Keratinocyte (primary cell): ENCODE data around the gene EBF3.

Experiments used
- EZH2 ChIP-seq: IDR thresholded peaks from one replicate; pipeline ENCODE4 v1.6.1; 2012; ENCODE audit warnings: inconsistent platforms, mild to moderate bottlenecking, low read length, moderate library complexity
- TF ChIP-seq, protein P1 (sequence below), 3 experiments: IDR thresholded peaks in 1 of 3; conservative IDR thresholded peaks in 1 of 3; optimal IDR thresholded peaks in 1 of 3; 2 replicates in 2 of 3; 3 replicates in 1 of 3; pipeline versions ENCODE3 to v1.5.1; 2011; ENCODE audit warnings: low read length in 3 of 3, mild to moderate bottlenecking in 3 of 3, moderate library complexity in 2 of 3, control low read depth in 1 of 3, inconsistent platforms in 1 of 3; ENCODE audit not compliant: insufficient read depth in 2 of 3; ENCODE audit errors: extremely low read depth in 1 of 3

DNA sequence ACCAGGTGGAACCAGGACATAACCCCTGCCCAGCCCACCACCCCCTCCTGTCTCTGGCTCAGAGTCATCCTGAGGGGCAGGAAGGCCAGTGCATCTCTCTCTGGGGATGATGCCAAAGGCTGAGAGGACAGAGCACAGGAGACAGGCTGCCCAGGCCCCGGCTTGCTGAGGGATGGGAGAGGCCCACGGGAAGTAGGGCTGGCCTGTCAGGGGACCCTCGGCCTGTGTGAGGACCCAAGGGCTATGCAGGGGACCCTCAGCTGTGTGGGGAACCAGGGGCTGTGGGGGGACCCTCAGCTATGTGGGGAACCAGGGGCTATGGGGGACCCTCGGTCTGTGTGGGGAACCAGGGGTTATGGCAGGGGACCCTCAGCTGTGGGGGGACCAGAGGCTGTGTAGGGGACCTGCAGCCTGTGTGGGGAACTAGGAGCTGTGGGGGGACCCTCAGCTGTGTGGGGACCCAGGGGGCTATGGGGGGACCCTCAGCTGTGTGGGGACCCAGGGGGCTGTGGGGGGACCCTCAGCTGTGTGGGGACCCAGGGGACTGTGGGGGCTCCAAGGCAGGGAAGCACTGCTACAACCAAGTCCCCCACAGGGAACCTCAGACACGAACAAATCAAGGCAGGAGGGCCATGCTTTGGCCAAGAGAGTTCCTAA, 27.7 kb downstream of the EBF3 start:
- TF ChIP-seq, protein P1, sequence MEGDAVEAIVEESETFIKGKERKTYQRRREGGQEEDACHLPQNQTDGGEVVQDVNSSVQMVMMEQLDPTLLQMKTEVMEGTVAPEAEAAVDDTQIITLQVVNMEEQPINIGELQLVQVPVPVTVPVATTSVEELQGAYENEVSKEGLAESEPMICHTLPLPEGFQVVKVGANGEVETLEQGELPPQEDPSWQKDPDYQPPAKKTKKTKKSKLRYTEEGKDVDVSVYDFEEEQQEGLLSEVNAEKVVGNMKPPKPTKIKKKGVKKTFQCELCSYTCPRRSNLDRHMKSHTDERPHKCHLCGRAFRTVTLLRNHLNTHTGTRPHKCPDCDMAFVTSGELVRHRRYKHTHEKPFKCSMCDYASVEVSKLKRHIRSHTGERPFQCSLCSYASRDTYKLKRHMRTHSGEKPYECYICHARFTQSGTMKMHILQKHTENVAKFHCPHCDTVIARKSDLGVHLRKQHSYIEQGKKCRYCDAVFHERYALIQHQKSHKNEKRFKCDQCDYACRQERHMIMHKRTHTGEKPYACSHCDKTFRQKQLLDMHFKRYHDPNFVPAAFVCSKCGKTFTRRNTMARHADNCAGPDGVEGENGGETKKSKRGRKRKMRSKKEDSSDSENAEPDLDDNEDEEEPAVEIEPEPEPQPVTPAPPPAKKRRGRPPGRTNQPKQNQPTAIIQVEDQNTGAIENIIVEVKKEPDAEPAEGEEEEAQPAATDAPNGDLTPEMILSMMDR (optimal IDR thresholded peaks at IDR 0.05 in 1 of 3, IDR thresholded peaks at IDR 0.05 in 1 of 3, conservative IDR thresholded peaks at IDR 0.05 in 1 of 3; ENCODE audit: extremely low read depth in 1 of 3, insufficient read depth in 2 of 3, low read length in 3 of 3), result no peak
- no peak for TF ChIP-seq EZH2
